Endothelial cell of umbilical vein (primary cell): Measurements from ENCODE around the gene MIR17HG. TPM values are rescaled to one million over a fixed set of nuclear protein-coding genes. Genes with fewer than 3 reads are reported as not detected.
A peak's percentile ranks its signal among the peaks of the same experiment; 100 is the strongest.

Source experiments
- BruUV-seq: library from RNA; stranded (reverse); fragments of 400-500 nt; replicated peaks from 2 replicates; lab custom pipeline; 2021; lab: Mats Ljungman, UMichigan
- CTCF ChIA-PET: fragments of 300-600, 350-600 bp; sonication (Branson Sonifier 250); formaldehyde crosslinking; loops from one replicate; lab custom pipeline; 2021; ENCODE audit warnings: antibody characterized with exemption, inconsistent platforms; lab: Charles Lee
- POLR2A ChIA-PET: fragments of 300-600, 350-600 bp; sonication (Branson Sonifier 250); formaldehyde crosslinking; loops from one replicate; lab custom pipeline; 2021; ENCODE audit warnings: antibody characterized with exemption, inconsistent platforms; lab: Charles Lee
- DNase-seq: peaks from one replicate; pipeline ENCODE4 v3.0.0-alpha.2; 2011; ENCODE audit warnings: low read depth, low spot score
- FAIRE-seq: peaks from 2 replicates; lab custom pipeline; 2011; peaks lifted over from hg19 to GRCh38; lab: Jason Lieb, UNC
- H2AFZ ChIP-seq: 2 replicates; pipeline ENCODE4 v1.6.0; 2012; ENCODE audit warnings: low read depth, low read length, control low read depth, inconsistent platforms
- H3K27ac ChIP-seq: 2 replicates; pipeline ENCODE4 v1.5.1; 2011; ENCODE audit warnings: low read depth, mild to moderate bottlenecking, control low read depth, low read length, moderate library complexity; ENCODE audit not compliant: insufficient read depth
- H3K27me3 ChIP-seq, 2 experiments: 2 replicates each; pipeline versions ENCODE4 v1.6.0 to v1.6.1; 2011; ENCODE audit warnings: low read length in 2 of 2, mixed read lengths in 1 of 2; ENCODE audit not compliant: control insufficient read depth in 2 of 2, insufficient read depth in 2 of 2
- H3K36me3 ChIP-seq, 2 experiments: 2 replicates in 1 of 2; 3 replicates in 1 of 2; pipeline ENCODE4 v1.5.1; 2011; ENCODE audit warnings: low read length in 2 of 2, mild to moderate bottlenecking in 1 of 2, moderate library complexity in 1 of 2; ENCODE audit not compliant: control insufficient read depth in 2 of 2, insufficient read depth in 2 of 2; ENCODE audit errors: extremely low read depth in 1 of 2
- H3K4me1 ChIP-seq: 3 replicates; pipeline ENCODE4 v1.5.1; 2011; ENCODE audit warnings: mild to moderate bottlenecking, low read length; ENCODE audit not compliant: control insufficient read depth, insufficient read depth; ENCODE audit errors: extremely low read depth
- H3K4me2 ChIP-seq: 2 replicates; pipeline ENCODE4 v1.6.1; 2011; ENCODE audit warnings: low read length, control low read depth, mixed read lengths; ENCODE audit not compliant: insufficient read depth
- H3K4me3 ChIP-seq, 3 experiments: fragments of 200-600 bp in 1 of 3; sonication (generic), shearing (Covaris generic) in 1 of 3; replicated peaks in 1 of 3; 2 replicates each; pipeline ENCODE4 v1.5.1; 2011 to 2016; ENCODE audit warnings: control low read depth in 3 of 3, low read length in 3 of 3, mild to moderate bottlenecking in 2 of 3, inconsistent platforms in 1 of 3, low read depth in 1 of 3, moderate library complexity in 1 of 3; ENCODE audit not compliant: insufficient read depth in 1 of 3
- H3K79me2 ChIP-seq: 2 replicates; pipeline ENCODE4 v1.6.0; 2012; ENCODE audit warnings: low read length, inconsistent platforms; ENCODE audit not compliant: control insufficient read depth, insufficient read depth
- H3K9ac ChIP-seq: replicated peaks from 2 replicates; pipeline ENCODE3; 2011; ENCODE audit warnings: low read length, control low read depth; ENCODE audit not compliant: insufficient read depth; ENCODE audit errors: extremely low read depth
- H3K9me1 ChIP-seq: replicated peaks from 3 replicates; pipeline ENCODE4 v1.6.0; 2011; ENCODE audit warnings: mild to moderate bottlenecking, low read length; ENCODE audit not compliant: control insufficient read depth, insufficient read depth; ENCODE audit errors: extremely low read depth
- H3K9me3 ChIP-seq: replicated peaks from 2 replicates; pipeline ENCODE4 v1.5.1; 2012; ENCODE audit warnings: low read length, inconsistent platforms; ENCODE audit not compliant: control insufficient read depth, insufficient read depth
- H4K20me1 ChIP-seq: replicated peaks from 2 replicates; pipeline ENCODE3; 2011; ENCODE audit warnings: mild to moderate bottlenecking, low read length; ENCODE audit not compliant: control insufficient read depth, insufficient read depth; ENCODE audit errors: extremely low read depth
- JUN ChIP-seq: IDR thresholded peaks from 2 replicates; pipeline ENCODE4 v1.6.1; 2011; ENCODE audit warnings: borderline replicate concordance, low read depth; ENCODE audit not compliant: insufficient read length, insufficient read depth
- POLR2A ChIP-seq: IDR thresholded peaks from 2 replicates; pipeline ENCODE4 v1.6.1; 2012; ENCODE audit warnings: low read depth, mild to moderate bottlenecking, control low read depth, low read length
- POLR2AphosphoS5 ChIP-seq: IDR thresholded peaks from 2 replicates; pipeline ENCODE4 v1.6.1; 2012; ENCODE audit warnings: low read depth, mild to moderate bottlenecking, control low read depth, low read length, moderate library complexity; ENCODE audit not compliant: insufficient read depth
- dilution Hi-C: fragments of 300-500 bp; cut with MboI; formaldehyde crosslinking; loops from one replicate; pipeline ENCODE4 v1.15.0; 2019; ENCODE audit warnings: low sequenced_read_pairs; ENCODE audit not compliant: extremely low pct_ligation_motif_present
- intact Hi-C: fragments of 100-400 bp; cut with micrococcal nuclease; formaldehyde crosslinking; loops from one replicate; pipeline ENCODE4 v1.10.0; 2022
- polyA plus RNA-seq, 4 experiments: library from polyadenylated mRNA; depleted of rRNA in 3 of 4; stranded (reverse) in 3 of 4; unstranded in 1 of 4; fragments of >200 nt; gene quantifications; 2 replicates each; pipeline versions ENCODE4 v1.2.1 to v1.2.3, GENCODE V29; 2011 to 2012; ENCODE audit warnings: missing spikeins in 1 of 4
- total RNA-seq: library from RNA; stranded (reverse); gene quantifications from 2 replicates; pipeline ENCODE4 v1.2.3, GENCODE V29; 2021
- TF ChIP-seq, protein P1 (sequence below), 2 donors: IDR thresholded peaks; 1 replicate in 1 of 2; 2 replicates in 1 of 2; pipeline ENCODE4 v1.5.1; 2011; ENCODE audit warnings: low read length in 2 of 2, mild to moderate bottlenecking in 2 of 2, moderate library complexity in 2 of 2, control low read depth in 1 of 2, inconsistent platforms in 1 of 2, low read depth in 1 of 2; ENCODE audit not compliant: insufficient read depth in 1 of 2; ENCODE audit errors: extremely low read depth in 1 of 2

The MIR17HG gene
- total and polyA plus RNA-seq, 2 donors (not counting 3 experiments of a cell fraction or from before 2014, with no cell fraction given) = 1.8 to 9.5 TPM

DNA sequence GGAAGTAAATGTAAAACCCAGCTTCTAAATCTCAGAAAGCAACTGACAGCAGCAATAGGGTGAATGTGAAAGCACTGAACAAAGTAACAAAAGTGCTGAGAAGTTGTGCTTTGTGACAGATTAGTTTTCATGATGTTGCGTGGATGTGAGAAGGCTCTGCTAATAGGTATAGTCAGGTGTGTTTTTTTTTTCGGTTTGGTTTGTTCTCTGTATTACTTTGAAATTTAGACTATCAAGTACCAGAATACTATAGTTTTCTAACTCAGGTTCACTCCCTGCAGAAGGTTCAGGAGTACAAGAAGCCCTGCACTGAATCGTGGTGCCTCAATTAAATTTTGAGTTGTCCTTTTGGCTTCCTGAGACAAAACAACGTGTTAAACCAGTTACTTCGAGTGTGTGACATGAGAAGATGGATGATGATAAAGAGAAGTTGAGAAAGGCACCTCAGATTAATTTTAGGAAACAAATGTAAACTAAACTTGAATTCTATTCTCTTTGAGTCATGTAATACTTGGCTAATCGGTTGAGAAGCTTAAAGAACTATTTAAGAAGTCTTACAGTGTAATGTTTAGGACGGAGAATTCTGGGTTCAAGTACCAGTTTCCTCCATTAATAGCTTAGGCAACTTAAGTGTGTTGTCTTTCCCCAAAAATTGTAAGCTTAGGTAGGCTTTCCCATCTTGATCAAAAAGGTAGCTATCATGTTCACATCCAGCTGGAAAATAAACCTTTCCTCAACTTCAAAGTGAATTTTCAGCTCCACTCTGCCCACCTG is 10.3 kb downstream of the MIR17HG start:
- dilution Hi-C loops = no loop called here
- TF ChIP-seq, protein P1, sequence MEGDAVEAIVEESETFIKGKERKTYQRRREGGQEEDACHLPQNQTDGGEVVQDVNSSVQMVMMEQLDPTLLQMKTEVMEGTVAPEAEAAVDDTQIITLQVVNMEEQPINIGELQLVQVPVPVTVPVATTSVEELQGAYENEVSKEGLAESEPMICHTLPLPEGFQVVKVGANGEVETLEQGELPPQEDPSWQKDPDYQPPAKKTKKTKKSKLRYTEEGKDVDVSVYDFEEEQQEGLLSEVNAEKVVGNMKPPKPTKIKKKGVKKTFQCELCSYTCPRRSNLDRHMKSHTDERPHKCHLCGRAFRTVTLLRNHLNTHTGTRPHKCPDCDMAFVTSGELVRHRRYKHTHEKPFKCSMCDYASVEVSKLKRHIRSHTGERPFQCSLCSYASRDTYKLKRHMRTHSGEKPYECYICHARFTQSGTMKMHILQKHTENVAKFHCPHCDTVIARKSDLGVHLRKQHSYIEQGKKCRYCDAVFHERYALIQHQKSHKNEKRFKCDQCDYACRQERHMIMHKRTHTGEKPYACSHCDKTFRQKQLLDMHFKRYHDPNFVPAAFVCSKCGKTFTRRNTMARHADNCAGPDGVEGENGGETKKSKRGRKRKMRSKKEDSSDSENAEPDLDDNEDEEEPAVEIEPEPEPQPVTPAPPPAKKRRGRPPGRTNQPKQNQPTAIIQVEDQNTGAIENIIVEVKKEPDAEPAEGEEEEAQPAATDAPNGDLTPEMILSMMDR (IDR thresholded peaks at IDR 0.05; ENCODE audit: extremely low read depth in 1 of 2, insufficient read depth in 1 of 2, low read depth in 1 of 2, low read length in 2 of 2) = no peak
- peak; percentile 49 for TF ChIP-seq POLR2A
- no TSS peak for BruUV-seq

DNA sequence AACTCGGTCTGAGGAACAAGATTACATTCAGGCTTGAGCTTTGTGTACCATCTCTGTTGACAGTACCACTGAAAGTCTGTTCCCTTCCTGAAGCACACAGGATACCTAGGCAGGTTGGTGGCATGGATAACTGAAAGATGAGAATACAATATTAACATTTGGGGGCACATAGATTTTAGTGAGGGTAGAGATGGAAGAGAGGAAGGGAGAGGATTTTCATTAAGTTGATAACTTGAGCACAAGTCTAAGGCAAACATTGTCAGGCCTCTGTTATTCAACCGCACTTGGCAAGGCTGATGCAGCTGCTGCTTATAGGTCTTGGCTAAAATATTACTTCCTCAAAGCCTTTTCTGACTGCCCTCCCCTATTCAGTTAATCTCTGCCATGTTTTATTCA is 10.9 kb downstream of the MIR17HG start:
- TF ChIP-seq JUN (no peak), POLR2AphosphoS5 (peak; percentile 24)
- Histone ChIP-seq H3K9ac (no peak overlapping the region), H2AFZ (no peak overlapping the region), H3K79me2 (peaks cover 4% of the 10 kb centered on the region), H3K27ac (no peak overlapping the region), H3K4me1 (no peaks in the 10 kb centered on the region), H4K20me1 (peaks cover 10% of the 10 kb centered on the region), H3K4me2 (no peak overlapping the region), H3K27me3 (no peaks in the 10 kb centered on the region), H3K9me3 (no peaks in the 10 kb centered on the region), H3K9me1 (peaks cover 2% of the 10 kb centered on the region), H3K36me3 (peaks cover 9 to 36% of the 10 kb centered on the region in 2 experiments), H3K4me3 (no peak overlapping the region)
- DNase-seq (no peak), FAIRE-seq (no peak)
- POLR2A ChIA-PET = no interaction called here
- dilution Hi-C loops (no loop called here), intact Hi-C loops (no loop called here)
- no TSS peak for BruUV-seq
- CTCF ChIA-PET = interaction anchor here (1.2 kb wide), 1 partner anchor 45 kb away, joined by 4 read pairs; no protein-coding TSS in a partner anchor

More for the DNA sequence above, 10.3 kb downstream of the MIR17HG start:
- FAIRE-seq (no peak), DNase-seq (no peak)
- Histone ChIP-seq H3K4me1 (no peaks in the 10 kb centered on the region), H3K27me3 (no peaks in the 10 kb centered on the region), H2AFZ (no peak overlapping the region), H3K9me3 (no peaks in the 10 kb centered on the region), H3K36me3 (peaks cover 9 to 39% of the 10 kb centered on the region in 2 experiments), H3K9ac (no peak overlapping the region), H3K79me2 (peaks cover 6% of the 10 kb centered on the region), H3K27ac (no peak overlapping the region), H3K9me1 (peaks cover 2% of the 10 kb centered on the region), H3K4me2 (no peak overlapping the region), H3K4me3 (no peak overlapping the region), H4K20me1 (peaks cover 13% of the 10 kb centered on the region)
- CTCF ChIA-PET = interaction anchor here (1.2 kb wide), 1 partner anchor 44 kb away, joined by 4 read pairs; no protein-coding TSS in a partner anchor
- intact Hi-C loops = no loop called here
- POLR2A ChIA-PET = no interaction called here
